Stimulated activated CD8-positive, alpha-beta memory T cell treated with anti-CD3 and anti-CD28 coated beads, Interleukin-2, amount 100 ng/mL, for 48 hours (primary cell): Measurements from ENCODE around the gene E2F6.
"Not testable (repeated sequence)": the region's sequence is repeated elsewhere in the genome, so short reads cannot be mapped to it uniquely, and the experiment has no call there.

Experiments used
- DNase-seq, 2 donors: peaks; one replicate each; pipeline ENCODE4 v3.0.0-alpha.2; 2020; ENCODE audit warnings: low read depth in 2 of 2

The E2F6 gene

DNA sequence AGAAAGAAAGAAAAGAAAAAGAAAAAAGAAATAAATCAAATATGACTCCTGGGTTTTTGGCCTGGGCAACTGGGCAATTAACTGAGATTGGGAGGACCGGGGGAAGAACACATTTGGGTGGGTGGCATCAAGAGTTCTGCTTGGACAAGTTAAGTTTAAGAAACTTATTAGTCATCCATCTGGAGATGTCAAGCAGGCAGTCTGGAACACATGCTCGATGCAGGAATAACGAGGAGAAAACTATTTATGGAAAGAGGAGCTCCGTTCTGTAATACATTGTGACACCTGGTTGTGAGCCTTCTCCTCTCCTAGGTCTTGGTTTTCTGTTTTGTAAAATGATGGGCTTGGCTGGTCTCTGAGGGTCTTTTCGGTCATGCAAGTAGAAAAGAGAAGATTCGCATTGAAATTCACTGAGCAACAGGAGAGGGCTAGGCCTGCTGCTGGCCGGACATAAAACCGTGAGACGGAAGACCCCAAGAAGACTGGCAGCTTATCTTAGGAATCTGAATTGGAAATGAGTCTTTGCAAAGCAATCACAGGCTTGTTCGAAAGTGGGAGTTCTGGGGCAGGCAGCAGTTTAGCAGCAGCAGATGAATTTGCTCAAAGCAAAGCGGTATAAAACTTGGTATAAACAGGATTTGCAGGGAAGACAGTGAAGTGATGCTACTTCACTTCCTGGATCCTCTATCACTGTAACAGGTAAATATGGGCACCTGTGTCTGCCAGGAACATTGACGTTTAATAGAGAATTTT, 51.4 kb downstream of the E2F6 start:
- no peak for DNase-seq

DNA sequence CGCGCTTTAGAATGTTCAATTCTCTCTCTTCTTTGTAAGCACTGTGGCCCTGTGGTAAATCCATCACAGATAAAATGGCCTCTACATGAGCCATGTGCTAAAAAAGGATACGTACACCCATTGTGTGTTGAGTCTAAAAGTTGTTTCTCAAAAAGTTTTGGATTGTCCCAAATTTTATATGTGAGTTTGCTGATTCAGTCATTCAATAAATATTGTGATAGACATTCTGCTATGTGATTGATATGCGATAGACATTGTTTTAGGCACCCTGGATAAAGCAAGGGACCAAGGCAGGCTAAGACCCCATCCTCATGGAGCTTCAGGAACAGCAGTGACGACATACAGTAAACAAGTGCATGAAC, 53.5 kb downstream of the E2F6 start:
- no peak for DNase-seq

DNA sequence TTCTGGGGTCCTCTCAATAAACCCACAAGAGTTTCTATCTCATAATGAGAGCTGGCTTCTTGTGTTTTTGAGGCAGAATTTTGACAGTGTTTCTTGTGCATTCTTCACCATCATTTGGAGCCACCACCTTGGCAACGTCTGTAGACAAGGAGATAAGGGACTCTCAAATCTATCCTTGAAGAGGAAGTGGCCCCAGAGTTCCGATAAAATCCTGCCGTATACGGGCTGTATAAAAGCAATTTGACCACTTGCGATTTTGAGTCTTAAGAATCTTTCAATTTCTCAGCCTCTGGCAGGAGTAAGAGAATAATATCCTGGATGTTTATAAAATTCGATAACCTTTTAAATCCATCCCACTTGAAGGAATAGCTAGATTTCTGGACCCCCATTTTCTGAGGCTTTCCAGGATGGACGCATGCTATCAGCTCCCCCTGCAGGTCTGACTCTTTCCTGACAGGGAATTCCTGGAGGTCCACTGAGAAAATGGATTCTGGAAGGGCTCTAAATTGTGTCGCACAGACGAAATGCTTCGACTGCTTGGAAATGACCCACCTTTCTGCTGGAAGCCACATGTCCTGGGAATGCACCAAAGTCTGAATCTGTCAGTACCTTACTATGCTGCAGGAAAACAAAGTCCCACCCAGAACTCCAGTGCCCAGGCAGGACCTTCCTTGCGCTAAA, 54.1 kb downstream of the E2F6 start:
- DNase-seq: no peak

DNA sequence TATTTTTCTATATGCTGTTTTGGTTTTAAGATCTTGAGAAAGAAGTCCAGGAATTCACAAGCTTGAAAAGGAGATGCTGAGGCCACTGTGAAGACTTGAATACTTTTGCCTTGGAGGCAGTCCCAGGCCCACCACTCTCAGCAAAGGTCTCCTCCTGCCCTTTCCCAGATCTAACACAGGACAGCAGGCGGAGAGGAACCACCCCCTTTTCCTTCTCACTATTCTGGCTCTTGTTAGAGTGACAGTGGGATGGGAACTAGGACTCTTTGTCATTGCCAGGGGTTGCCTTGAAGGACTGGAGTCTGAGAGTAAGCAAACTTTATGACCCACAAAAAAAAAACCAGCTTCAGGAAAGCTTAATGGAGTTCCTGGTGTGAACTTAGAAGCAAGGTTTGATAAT, 54.7 kb downstream of the E2F6 start:
- no peak for DNase-seq

DNA sequence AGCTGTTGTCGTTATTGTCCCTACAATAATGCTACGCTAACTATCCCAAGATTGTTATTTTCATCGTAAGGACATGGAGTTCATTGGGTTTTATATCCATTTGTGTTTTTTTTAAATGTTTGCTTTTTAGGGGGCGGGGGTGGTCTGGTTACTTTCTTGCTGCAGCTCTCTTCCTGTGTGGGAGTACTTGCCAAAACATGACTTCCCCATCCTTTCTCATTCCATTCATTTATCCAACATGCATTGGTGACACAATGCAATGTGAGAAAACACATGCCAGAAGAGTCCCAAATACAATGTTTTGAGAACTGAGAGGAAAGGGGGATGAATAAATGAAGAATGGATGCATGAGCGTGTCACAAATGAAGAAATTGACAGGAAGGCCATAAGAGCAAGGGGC, 55.9 kb downstream of the E2F6 start:
- no peak for DNase-seq

DNA sequence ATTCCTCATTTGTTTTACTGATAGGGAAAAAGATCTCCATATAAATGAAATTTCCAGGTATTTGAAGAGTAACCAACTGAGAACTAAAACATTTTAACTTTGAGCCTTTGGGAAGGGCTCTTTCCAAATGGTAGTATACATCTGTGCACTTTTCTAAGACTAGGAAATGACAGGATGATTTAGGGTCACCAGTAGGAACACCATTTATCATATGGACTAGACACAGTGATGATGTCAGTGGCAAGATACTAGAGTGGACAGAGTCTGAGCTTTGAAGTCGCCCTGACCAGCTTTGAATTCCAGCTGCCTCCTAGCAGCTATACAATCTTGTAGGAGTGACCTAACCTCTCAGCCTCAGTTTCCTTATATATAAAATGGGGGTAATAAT, 56.4 kb downstream of the E2F6 start:
- no peak for DNase-seq

DNA sequence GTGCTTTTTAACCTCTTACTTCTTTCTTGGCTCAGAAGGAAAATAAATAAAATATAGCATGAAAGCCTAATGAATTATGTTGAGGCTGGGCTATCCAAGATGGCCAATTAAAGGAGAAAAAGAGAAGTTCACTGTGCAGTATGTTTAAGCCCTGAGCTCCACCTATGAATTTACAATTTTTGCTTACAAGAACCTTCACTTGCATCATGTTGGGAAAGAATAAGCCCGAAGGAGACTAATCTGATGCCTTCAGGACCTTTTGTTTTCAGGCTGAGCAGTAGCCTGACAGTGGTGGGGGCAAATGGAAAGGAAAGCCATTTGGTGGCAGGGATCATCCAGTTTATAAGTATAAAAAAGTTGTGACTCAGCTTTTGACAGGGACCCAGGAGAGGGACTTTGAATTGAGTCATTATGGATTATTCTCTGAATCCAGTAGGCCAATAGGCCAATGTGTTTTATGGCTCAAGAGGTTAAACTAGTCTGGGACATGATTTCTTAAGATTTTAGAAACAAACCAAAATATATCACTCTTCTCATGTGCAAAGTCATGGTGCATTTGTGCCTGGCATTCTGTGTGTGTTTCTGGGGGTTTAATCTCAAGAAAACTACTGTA, 56.9 kb downstream of the E2F6 start:
- DNase-seq: no peak

DNA sequence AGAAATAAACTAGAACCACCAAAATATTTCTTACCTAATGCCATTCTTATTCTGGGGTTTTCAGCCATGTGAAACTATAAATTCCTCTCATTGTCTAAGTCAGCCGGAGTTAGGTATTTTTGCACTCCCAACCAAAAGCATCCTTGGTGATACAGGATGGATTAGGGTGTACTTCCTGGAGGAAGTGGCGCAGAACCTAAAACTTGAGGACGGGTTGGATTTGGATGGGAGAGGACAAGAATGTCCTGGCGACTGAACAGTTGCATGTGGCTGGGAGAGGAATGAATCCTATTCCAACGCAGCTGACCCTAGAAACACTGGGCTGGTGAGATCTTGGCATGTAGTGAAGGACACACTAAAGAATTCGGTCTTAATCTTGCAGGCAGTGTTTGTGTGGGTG, 58.5 kb downstream of the E2F6 start:
- no peak for DNase-seq

DNA sequence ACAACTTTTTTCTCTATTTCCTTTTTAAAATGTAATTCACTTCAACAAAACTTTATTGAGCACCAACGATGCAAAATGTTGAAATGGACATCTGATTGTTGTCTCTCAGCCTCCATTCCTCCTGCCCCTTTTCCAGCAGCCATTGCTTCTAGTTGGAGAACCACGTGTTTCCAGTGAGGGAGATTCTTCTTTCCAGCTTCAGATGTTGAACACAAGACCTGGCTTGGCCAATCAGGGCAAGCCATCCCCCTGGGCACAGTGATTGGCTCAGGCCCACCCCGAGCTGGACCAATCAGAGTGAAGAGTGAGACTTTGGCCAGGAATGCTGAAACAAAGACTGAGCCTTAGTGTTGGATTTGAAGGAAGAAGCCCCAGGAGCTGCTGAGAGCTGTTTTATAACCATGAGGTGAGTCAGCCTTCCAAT, 59.0 kb downstream of the E2F6 start:
- no peak for DNase-seq

DNA sequence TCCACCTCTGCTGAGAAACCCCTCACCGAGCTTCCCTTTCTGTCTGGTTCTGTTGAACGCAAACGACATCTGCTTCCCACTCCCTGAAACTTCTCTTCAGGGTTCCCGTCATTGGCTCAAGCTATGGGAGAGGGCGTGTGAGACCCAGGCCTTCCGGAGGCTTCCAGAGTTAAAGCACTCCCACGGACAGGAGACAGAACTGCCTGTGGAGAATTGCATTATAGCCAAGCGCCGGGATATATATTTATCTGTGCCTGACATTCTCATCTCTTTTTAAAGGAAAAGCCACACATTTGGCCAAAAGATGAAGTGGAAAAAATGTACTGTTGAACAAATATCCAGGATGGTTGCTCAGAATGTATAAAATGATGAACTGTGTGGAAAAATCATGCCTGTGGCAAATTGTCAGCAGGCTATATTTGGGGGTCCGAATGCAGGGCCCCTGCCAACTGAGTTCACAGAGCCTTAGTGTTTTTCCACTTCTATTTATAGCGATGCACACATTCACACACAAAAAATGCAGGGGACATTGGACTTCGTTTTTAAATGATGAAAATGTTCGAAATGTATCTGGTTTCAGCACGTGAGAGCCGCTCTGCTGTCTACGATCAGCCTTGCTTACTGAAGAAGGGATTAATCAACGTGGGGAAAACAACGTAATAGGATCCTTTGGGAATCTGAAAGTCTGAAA, 59.5 kb downstream of the E2F6 start:
- DNase-seq: no peak

DNA sequence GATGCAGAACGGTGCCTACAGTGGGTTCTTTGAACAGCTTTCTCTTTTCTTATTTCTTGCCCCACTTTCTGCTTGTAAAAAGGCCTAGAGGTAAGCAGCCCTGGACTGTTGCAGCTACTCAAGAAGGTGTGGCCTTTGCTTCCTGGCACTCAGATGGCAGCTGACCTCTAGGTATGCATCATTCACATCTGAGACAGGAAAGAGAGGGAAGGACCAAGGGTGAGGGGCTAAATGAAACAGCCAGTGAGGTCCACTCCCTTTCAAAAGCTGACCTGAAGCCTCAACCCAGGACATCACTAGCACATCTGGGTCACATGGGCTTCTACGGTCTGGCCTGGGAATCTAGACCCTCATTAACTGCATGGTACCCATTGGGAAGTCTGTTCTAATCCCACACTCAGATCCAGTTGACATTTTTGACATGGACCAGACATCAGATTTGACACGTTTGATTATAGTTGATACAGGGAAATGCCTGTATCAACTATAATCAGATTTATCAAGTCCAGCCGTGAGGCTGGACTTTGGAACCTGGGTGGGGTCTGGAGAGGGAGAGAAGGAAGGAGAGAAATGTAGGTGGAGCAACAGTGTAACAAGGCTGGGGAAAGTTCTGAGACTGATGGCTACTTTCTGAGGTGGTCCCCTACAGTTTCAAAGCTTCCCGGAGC, 60.2 kb downstream of the E2F6 start:
- DNase-seq: no peak

DNA sequence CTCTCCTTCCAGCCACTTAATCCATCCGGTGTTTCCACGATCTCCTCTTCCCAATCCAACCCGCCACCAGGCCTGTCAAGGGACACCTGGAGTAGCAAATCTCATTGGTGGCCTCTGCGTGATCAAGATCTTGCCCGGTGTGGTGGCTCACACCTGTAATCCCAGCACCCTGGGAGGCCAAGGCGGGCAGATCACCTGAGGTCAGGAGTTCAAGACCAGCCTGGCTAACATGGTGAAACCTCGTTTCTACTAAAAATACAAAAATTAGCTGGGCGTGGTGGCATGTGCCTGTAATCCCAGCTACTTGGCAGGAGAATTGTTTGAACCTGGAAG, 60.9 kb downstream of the E2F6 start:
- DNase-seq: not testable (repeated sequence)

DNA sequence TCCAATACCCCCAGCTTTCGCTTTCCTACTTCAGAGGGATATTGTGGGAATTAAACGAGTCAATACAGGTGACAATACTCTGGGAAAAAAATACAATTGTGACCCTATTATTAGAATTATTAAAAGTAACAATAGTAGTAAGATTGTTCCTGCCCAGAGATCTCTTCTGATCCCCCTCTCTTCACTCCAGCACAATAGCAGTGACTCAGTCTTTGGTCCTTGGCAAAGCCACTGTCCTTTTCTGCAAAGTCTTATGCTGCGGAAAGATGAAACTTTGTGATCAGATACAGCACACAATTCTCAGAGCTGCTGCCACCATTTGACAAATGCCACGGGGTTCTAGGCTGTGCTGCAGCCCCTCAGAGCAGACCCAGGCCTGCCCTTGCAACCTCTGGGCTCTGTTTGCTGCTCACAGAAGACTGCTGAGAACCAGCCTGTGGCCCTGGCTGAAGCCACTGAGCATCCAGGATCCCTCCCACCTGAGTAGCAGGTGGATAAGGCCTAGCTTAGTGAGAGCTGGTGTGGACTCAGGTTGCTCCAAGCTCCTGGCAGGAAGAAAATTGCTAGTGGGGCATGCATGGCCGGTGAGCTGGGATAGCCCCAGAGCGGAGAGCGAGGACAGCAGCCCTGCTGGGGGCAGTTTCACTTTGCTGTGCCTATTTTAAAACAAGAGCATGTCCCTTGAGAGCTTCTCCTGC, 61.4 kb downstream of the E2F6 start:
- DNase-seq: no peak

DNA sequence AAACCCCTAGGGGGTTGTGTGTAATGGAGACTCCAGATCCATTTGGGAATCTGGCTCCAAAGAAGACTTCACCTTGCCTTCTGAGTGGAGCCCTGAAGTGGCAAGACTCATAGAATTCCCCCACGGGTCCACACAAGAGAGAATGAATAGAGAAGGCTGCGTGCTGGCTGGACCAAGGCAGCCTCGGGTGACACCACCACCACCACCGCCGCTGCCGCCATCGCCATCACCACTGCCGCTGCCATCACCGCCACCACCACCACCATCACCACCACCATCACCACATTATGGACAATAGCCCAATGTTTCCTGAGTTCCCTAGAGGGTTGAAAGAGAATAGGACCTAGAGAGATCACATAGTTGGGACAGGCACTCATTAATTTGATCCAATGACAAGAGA, 63.5 kb downstream of the E2F6 start:
- DNase-seq: no peak

DNA sequence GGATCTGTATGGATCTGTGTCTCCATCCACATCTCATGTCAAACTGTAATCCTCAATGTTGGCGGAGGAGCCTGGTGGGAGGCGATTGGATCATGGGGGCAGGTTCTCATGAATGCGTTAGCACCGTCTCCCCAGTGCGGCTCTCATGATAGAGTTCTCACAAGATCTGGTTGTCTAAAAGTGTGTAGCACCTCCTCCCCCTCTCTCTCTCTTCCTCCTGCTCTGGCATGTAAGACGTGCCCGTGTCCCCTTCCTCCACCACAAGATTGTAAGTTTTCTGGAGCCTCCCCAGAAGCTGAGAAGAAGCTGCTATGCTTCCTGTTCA, 66.6 kb downstream of the E2F6 start:
- no peak for DNase-seq

DNA sequence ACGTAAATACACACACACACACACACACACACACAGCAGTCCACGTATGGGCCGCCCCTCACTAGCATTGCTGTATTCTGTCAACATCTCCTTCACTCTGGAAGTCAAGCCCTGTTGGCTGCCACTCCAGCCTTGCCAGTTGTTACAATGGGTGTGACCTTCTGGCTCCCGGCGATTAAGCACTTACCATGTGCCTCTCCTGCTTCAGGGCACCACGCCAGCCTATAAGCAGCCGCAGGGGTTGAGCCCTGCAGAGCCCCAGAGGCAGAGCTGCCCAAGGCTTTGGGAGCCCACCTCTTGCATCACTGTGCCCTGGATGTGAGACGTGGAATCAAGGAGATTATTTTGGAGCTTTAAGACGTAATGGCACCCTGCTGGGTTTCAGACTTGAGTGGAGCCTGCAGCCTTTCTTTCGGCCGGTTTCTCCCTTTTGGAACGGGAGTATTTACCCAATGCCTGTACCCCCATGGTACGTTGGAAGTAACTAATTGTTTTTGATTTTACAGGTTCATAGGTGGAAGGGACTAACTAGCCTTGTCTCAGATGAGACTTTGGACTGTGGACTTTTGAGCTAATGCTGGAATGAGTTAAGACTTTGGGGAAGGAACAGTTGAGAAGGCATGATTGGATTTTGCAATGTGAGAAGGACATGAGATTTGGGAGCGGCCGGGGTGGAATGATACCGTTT, 67.1 kb downstream of the E2F6 start:
- no peak for DNase-seq

DNA sequence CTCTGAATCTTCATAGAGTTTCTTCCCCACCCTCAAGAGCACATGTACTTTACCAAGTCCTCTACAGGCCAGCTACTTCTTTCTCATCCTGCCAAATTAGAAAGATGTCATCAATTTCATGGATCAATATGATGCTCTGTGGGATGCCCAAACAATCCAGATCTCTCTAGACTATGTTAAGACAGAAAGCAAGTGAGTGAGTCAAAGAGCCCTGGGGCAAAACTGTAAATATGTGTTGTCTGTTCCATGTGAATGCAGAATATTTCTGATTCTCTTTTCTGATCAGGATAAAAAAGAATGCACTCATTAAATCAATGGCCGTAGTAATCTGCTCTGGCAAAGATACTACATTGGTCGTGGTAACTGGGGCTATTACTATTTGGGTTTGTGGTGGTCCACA, 68.4 kb downstream of the E2F6 start:
- no peak for DNase-seq

DNA sequence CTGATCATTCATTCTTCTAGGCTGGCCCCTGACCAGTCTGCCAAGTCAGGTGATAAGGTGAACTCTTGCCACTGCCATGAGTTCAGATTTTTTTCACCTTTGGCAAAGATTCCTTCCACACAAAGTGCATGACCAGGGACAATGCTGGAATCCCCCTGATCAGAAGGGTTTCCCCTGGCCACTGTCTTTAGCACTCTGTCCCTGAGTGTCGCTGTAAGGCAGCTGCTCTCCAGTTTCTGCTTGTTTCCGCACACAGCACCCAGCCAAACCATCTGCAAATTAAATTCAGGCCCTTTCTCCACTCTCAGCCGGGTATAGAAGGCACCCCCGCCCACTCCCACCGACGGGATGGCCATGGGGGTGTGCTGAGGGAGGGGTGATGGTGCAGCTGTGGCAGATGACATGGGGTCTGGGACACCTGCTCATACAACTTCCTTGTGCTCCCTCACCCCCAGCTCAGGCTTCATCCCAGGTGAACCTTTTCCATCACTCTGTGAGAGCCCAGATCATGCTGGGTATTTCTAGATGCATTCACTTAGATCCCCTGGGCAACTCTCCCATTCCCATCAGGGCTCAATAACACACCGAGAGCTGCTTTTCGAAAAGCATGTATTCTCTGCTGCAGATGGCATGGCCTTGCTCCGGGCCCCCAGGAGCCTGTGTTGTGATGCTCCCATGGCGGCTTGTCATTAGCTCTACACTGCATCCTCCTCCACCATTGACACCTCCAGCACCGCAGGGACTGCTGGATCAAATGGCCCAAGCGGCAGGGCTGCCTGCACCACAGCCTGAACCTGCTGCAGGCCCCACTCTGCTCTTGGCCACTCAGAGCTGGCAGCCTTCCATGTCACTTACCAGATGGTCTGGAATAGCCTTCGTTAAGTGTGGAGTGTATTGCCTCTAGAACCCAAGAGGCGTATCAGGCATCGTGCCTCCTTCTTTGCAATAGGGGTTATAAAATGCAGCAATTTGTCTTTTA, 69.2 kb downstream of the E2F6 start:
- no peak for DNase-seq

DNA sequence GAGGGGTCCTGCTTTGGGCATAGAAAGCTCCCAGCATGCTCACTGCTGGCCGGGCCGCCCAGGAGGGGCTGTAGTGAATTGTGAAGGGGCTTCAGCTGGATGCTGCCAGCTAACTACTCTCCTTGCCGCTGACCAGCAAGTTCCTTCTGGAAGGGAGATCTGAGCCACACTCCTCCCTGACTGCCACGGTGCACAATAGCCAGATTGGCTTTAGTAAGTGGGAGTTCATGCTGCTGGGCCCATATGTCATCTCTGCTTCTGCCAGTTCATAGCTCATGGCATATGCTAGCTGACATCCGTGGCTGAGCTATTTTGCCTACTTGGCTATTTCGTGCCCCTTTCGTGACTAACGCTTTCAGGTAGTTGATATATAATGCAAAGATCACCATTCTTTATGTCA, 69.9 kb downstream of the E2F6 start:
- no peak for DNase-seq

DNA sequence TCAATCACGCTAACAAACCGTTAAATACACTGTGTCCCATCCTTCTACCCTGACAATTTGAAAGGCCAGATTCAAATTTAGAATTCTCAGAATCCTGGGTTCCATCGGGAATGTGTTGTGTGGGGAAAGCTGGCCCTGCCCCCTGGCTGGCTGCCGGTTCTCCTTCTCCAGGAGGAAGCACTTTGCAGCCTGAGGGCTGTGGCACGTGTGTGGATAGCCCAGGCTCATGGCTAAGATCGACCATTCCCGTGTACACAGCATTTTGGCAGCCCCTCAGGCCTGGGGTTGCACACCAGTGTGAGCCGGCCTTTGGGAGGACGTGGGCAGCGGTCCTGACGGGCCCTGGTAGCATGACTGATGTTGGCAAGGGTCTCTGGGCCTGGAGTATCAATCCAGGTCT, 70.6 kb downstream of the E2F6 start:
- no peak for DNase-seq
